ENCODE data around the gene WBP1L. TPM values are rescaled to one million over a fixed set of nuclear protein-coding genes. Genes with fewer than 3 reads are reported as not detected.

Gene WBP1L
- total RNA-seq, 4 donors from 2014 or later = 103 to 204 (median 145) TPM

GRCh38 chr10:102781921-102782557, 38.3 kb downstream of the WBP1L start:
- TF ChIP-seq CTCF (IDR thresholded peaks at IDR 0.05 in 4 of 5, conservative IDR thresholded peaks at IDR 0.05 in 1 of 5) = no peak
- TF ChIP-seq POLR2A (IDR thresholded peaks at IDR 0.05) = no peak
- ATAC-seq (peak; percentile 13 to 14), DNase-seq (peak in 1 of 2 donors; percentile 74)
- in situ Hi-C loops (cut with MboI; ENCODE audit: low sequenced_read_pairs in 4 of 4) = no loop called here
- Histone ChIP-seq H3K36me3 (no peaks in the 10 kb centered on the region), H3K4me1 (peaks cover 92 to 99% of the 10 kb centered on the region in 2 donors), H3K27me3 (no peaks in the 10 kb centered on the region), H3K4me3 (peak overlapping the region; percentile 28 to 78 (median 54)), H3K27ac (peak overlapping the region; percentile 91 to 100 (median 96)), H3K9me3 (no peaks in the 10 kb centered on the region)
- intact Hi-C loops (cut with DNase I; ENCODE audit: low total_unique reads) = no loop called here

DNA sequence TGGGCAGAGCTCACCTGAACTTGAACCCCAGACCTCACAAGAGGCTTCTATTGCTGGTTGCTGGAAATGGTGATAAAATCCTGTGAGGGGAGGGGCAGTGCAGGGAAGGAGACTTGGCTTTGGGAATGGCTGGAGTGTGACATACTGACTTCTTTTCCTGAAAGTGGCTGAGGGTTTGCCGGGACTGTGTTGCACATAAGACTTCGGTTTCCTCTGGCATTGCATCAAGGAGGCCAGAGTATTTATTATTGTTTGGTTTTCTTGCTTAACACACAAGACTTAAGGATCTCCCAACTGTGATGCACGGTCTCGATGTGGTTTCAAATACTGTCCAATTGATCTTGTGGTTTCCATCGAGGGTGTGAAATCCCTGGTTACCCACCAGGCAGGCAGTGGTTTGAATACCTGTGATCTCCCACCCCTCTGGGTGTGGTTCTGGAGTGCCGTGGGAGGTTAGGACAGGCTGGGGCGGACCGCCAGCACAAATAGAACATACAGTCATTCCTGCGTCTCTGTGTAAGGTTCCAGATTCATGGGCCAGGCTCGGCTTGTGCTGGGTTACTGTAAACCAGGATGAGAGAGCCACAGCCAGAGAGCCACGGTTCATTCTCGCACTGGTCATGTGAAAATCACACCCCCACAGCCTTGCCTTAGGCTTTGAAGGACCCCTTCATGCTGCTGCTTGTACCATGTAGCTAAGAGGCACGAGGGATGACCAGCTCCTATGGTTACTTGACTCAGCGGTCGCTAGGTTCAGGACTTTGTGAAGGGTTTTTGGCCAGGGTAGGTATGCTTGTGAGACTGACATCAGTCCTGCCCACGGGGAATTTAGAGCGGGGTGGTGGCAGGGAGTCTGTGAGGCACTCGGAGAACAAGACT, 39.2 kb downstream of the WBP1L start:
- peaks cover 94 to 97% of the 10 kb centered on the region in 2 donors for H3K4me1 ChIP-seq
- H3K9me3 ChIP-seq = no peaks in the 10 kb centered on the region
- no peaks in the 10 kb centered on the region for H3K36me3 ChIP-seq
- in situ Hi-C loops (cut with MboI; ENCODE audit: low sequenced_read_pairs in 4 of 4) = no loop called here
- DNase-seq = peak; percentile 91 to 96
- peak overlapping the region; percentile 91 to 100 (median 96) for H3K27ac ChIP-seq
- H3K27me3 ChIP-seq = no peaks in the 10 kb centered on the region
- ATAC-seq = peak; percentile 57 to 63
- TF ChIP-seq POLR2A (IDR thresholded peaks at IDR 0.05) (peak in 1 of 2 donors; percentile 56), CTCF (IDR thresholded peaks at IDR 0.05 in 4 of 5, conservative IDR thresholded peaks at IDR 0.05 in 1 of 5) (no peak)
- intact Hi-C loops (cut with DNase I; ENCODE audit: low total_unique reads) = loop anchor here (1.0 kb wide), 2 partner anchors 8 to 13 kb away; no protein-coding TSS in a partner anchor
- H3K4me3 ChIP-seq = peak overlapping the region; percentile 28 to 78 (median 54)

- intact Hi-C loops (cut with DNase I; ENCODE audit: low total_unique reads) (loop anchor here (1.0 kb wide), 2 partner anchors 8 to 13 kb away; no protein-coding TSS in a partner anchor), in situ Hi-C loops (cut with MboI; ENCODE audit: low sequenced_read_pairs in 4 of 4) (no loop called here)
- DNase-seq (no peak), ATAC-seq (peak; percentile 46 to 52)
- peaks cover 94 to 95% of the 10 kb centered on the region in 2 donors for H3K4me1 ChIP-seq
- H3K9me3 ChIP-seq = no peaks in the 10 kb centered on the region
- H3K27me3 ChIP-seq = no peaks in the 10 kb centered on the region
- H3K27ac ChIP-seq = peak overlapping the region; percentile 91 to 100 (median 96)
- TF ChIP-seq POLR2A (IDR thresholded peaks at IDR 0.05) (peak in 1 of 2 donors; percentile 53), CTCF (IDR thresholded peaks at IDR 0.05 in 4 of 5, conservative IDR thresholded peaks at IDR 0.05 in 1 of 5) (peak in 2 of 5 experiments; percentile 10 to 26)
- peak overlapping the region; percentile 24 to 78 (median 46) for H3K4me3 ChIP-seq
- H3K36me3 ChIP-seq = no peaks in the 10 kb centered on the region
Observed at GRCh38 chr10:102783568-102783967, 39.8 kb downstream of the WBP1L start.

DNA sequence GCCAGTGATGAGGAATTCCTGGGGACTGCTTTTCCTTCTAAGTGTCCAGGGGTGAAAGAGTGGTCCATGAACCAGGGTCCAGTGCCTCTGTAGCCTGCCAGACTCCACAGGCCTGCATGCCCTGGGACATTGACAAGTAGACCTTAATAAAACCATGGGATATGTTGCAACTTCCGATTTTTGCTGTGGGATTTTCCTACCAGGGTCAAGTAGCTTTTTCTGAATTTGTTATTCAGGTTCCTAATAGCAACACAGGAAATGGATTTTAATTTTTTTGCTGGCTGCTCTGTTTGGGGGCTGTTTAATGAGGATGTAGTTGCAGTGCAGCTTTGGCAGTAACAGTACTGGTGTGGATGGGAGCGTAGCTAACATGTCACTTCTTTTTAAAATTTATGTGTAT, 42.1 kb downstream of the WBP1L start:
- ATAC-seq = no peak

More for the DNA sequence above, 42.1 kb downstream of the WBP1L start:
- TF ChIP-seq CTCF (IDR thresholded peaks at IDR 0.05 in 4 of 5, conservative IDR thresholded peaks at IDR 0.05 in 1 of 5) (no peak), POLR2A (IDR thresholded peaks at IDR 0.05) (no peak)
- peak overlapping the region in 1 of 4 donors; percentile 27 for H3K4me3 ChIP-seq
- H3K36me3 ChIP-seq = no peaks in the 10 kb centered on the region
- no peaks in the 10 kb centered on the region for H3K27me3 ChIP-seq
- peak overlapping the region; percentile 91 to 100 (median 96) for H3K27ac ChIP-seq
- no peak for DNase-seq
- in situ Hi-C loops (cut with MboI; ENCODE audit: low sequenced_read_pairs in 4 of 4) = no loop called here
- no peaks in the 10 kb centered on the region for H3K9me3 ChIP-seq
- peaks cover 94 to 96% of the 10 kb centered on the region in 2 donors for H3K4me1 ChIP-seq
- intact Hi-C loops (cut with DNase I; ENCODE audit: low total_unique reads) = no loop called here
